ENCODE measurements around the gene WDR54. TPM values are rescaled to one million over a fixed set of nuclear protein-coding genes. Genes with fewer than 3 reads are reported as not detected.
A peak's percentile ranks its signal among the peaks of the same experiment; 100 is the strongest.

The WDR54 gene
- total RNA-seq, 4 donors from 2014 or later, result 9.6 to 25.2 (median 18.5) TPM

GRCh38 chr2:74426181-74426758 lies 4.7 kb downstream of the WDR54 start:
- no peak for DNase-seq (ENCODE audit: low spot score in 2 of 2)
- WGBS, 2 donors, result 61 to 71% methylated on average over 11 to 14 of the region's 14 CpGs
- no peak for TF ChIP-seq POLR2A (IDR thresholded peaks at IDR 0.05)
- TF ChIP-seq CTCF (IDR thresholded peaks at IDR 0.05), result no peak
- no peak for TF ChIP-seq EP300 (IDR thresholded peaks at IDR 0.05)

GRCh38 chr2:74427551-74427950 lies 6.0 kb downstream of the WDR54 start:
- H3K4me1 ChIP-seq, result peaks cover 0 to 15% (median 0%) of the 10 kb centered on the region in 4 donors
- peaks cover 8 to 78% (median 10%) of the 10 kb centered on the region in 3 donors for H3K36me3 ChIP-seq
- no peaks in the 10 kb centered on the region for H3K27me3 ChIP-seq
- H3K9me3 ChIP-seq, result no peaks in the 10 kb centered on the region
- TF ChIP-seq CTCF (IDR thresholded peaks at IDR 0.05) (no peak), POLR2A (IDR thresholded peaks at IDR 0.05) (no peak), EP300 (IDR thresholded peaks at IDR 0.05) (no peak)
- 74% methylated on average over 3 of the region's 3 CpGs for WGBS, 2 donors
- H3K27ac ChIP-seq, result no peak overlapping the region
- H3K4me3 ChIP-seq, result no peak overlapping the region
- DNase-seq (ENCODE audit: low spot score in 2 of 2), result no peak

More at GRCh38 chr2:74426181-74426758, 4.7 kb downstream of the WDR54 start:
- Histone ChIP-seq H3K4me1 (peaks cover 0 to 15% (median 6%) of the 10 kb centered on the region in 4 donors), H3K27ac (no peak overlapping the region), H3K27me3 (no peaks in the 10 kb centered on the region), H3K36me3 (peaks cover 5 to 66% (median 8%) of the 10 kb centered on the region in 3 donors), H3K9me3 (no peaks in the 10 kb centered on the region), H3K4me3 (no peak overlapping the region)

GRCh38 chr2:74428675-74429074 lies 7.1 kb downstream of the WDR54 start:
- H3K4me1 ChIP-seq, result peaks cover 0 to 13% (median 0%) of the 10 kb centered on the region in 4 donors
- no peak for DNase-seq (ENCODE audit: low spot score in 2 of 2)
- H3K27me3 ChIP-seq, result no peaks in the 10 kb centered on the region
- H3K4me3 ChIP-seq, result no peak overlapping the region
- TF ChIP-seq EP300 (IDR thresholded peaks at IDR 0.05) (no peak), POLR2A (IDR thresholded peaks at IDR 0.05) (no peak), CTCF (IDR thresholded peaks at IDR 0.05) (no peak)
- WGBS, 2 donors, result 65 to 77% methylated on average over 5 of the region's 5 CpGs
- H3K36me3 ChIP-seq, result peaks cover 8 to 80% (median 10%) of the 10 kb centered on the region in 3 donors
- H3K27ac ChIP-seq, result peak overlapping the region in 1 of 4 donors; percentile 14
- no peaks in the 10 kb centered on the region for H3K9me3 ChIP-seq

GRCh38 chr2:74429487-74430451 lies 8.2 kb downstream of the WDR54 start:
- Histone ChIP-seq H3K9me3 (no peaks in the 10 kb centered on the region), H3K4me3 (no peak overlapping the region), H3K27ac (peak overlapping the region in 2 of 4 donors; percentile 25 to 43), H3K4me1 (peaks cover 0 to 18% (median 0%) of the 10 kb centered on the region in 4 donors), H3K27me3 (no peaks in the 10 kb centered on the region), H3K36me3 (peaks cover 8 to 80% (median 10%) of the 10 kb centered on the region in 3 donors)
- WGBS, 2 donors, result 70% methylated on average over 18 of the region's 18 CpGs
- DNase-seq (ENCODE audit: low spot score in 2 of 2), result no peak
- no peak for TF ChIP-seq POLR2A (IDR thresholded peaks at IDR 0.05)
- TF ChIP-seq CTCF (IDR thresholded peaks at IDR 0.05), result no peak
- no peak for TF ChIP-seq EP300 (IDR thresholded peaks at IDR 0.05)

Measured in tibial nerve (tissue), 4 donors.